IMR-90 (cell line): Measurements from ENCODE around the gene FGFBP2. TPM values are rescaled to one million over a fixed set of nuclear protein-coding genes. Genes with fewer than 3 reads are reported as not detected.

Experiments used
- ATAC-seq: fragments of 200-7000 bp; cut with Tn5 transposase; 2 replicates; pipeline ENCODE4 v1.9.1; 2020; ENCODE audit warnings: low read depth, mild to moderate bottlenecking, moderate library complexity
- BruUV-seq: library from RNA; stranded (reverse); fragments of 400-500 nt; replicated peaks from 2 replicates; lab custom pipeline; 2021; lab: Mats Ljungman, UMichigan
- CTCF ChIA-PET: fragments of 300-600 bp; formaldehyde crosslinking; extraction: SDS; loops from one replicate; lab custom pipeline; 2021; ENCODE audit warnings: antibody characterized with exemption; lab: Yijun Ruan, JAX
- POLR2A ChIA-PET: fragments of 300-600 bp; sonication (Branson Sonifier 250); formaldehyde crosslinking; loops from one replicate; lab custom pipeline; 2022; ENCODE audit warnings: antibody characterized with exemption; ENCODE audit not compliant: unreplicated experiment; lab: Charles Lee
- DNase-seq: peaks from one replicate; pipeline ENCODE4 v3.0.0; 2013
- H2AFZ ChIP-seq: replicated peaks from 2 replicates; pipeline ENCODE3; 2013; ENCODE audit warnings: low read length, mild to moderate bottlenecking; ENCODE audit not compliant: poor library complexity
- H2AK5ac ChIP-seq: 2 replicates; pipeline ENCODE4 v1.6.1; 2013; ENCODE audit warnings: low read depth, low read length, inconsistent platforms
- H2AK9ac ChIP-seq: replicated peaks from 2 replicates; pipeline ENCODE3; 2013; ENCODE audit warnings: mild to moderate bottlenecking, low read depth, low read length, moderate library complexity; ENCODE audit not compliant: poor library complexity
- H2BK120ac ChIP-seq: 2 replicates; pipeline ENCODE4 v1.6.1; 2013; ENCODE audit warnings: low read depth, low read length, inconsistent platforms
- H2BK15ac ChIP-seq: 3 replicates; pipeline ENCODE4 v1.6.1; 2013; ENCODE audit warnings: low read depth, low read length, inconsistent platforms
- H2BK20ac ChIP-seq: 2 replicates; pipeline ENCODE4 v1.6.1; 2013; ENCODE audit warnings: low read depth, mild to moderate bottlenecking, inconsistent platforms, low read length, moderate library complexity
- H2BK5ac ChIP-seq: 2 replicates; pipeline ENCODE4 v1.6.1; 2013; ENCODE audit warnings: mild to moderate bottlenecking, low read depth, low read length, inconsistent platforms; ENCODE audit not compliant: poor library complexity, severe bottlenecking
- H3K14ac ChIP-seq: replicated peaks from 2 replicates; pipeline ENCODE4 v1.6.1; 2013; ENCODE audit warnings: low read depth, low read length, inconsistent platforms
- H3K18ac ChIP-seq: 2 replicates; pipeline ENCODE4 v1.6.1; 2013; ENCODE audit warnings: low read depth, low read length, control low read depth
- H3K23ac ChIP-seq: 2 replicates; pipeline ENCODE4 v1.6.1; 2013; ENCODE audit warnings: low read depth, low read length, inconsistent platforms
- H3K27ac ChIP-seq: 2 replicates; pipeline ENCODE4 v1.5.1; 2013; ENCODE audit warnings: mild to moderate bottlenecking, control low read depth, low read length; ENCODE audit not compliant: insufficient read depth
- H3K27me3 ChIP-seq: 2 replicates; pipeline ENCODE4 v1.6.1; 2013; ENCODE audit warnings: low read length; ENCODE audit not compliant: control insufficient read depth, insufficient read depth
- H3K36me3 ChIP-seq: 2 replicates; pipeline ENCODE4 v1.6.1; 2013; ENCODE audit warnings: low read length, mixed read lengths; ENCODE audit not compliant: control insufficient read depth, insufficient read depth
- H3K4ac ChIP-seq: 2 replicates; pipeline ENCODE4 v1.6.1; 2013; ENCODE audit warnings: low read depth, low read length, inconsistent platforms
- H3K4me1 ChIP-seq: 2 replicates; pipeline ENCODE4 v1.6.1; 2013; ENCODE audit warnings: low read length, mixed read lengths; ENCODE audit not compliant: control insufficient read depth, insufficient read depth
- H3K4me2 ChIP-seq: 2 replicates; pipeline ENCODE4 v1.6.1; 2013; ENCODE audit warnings: low read depth, mild to moderate bottlenecking, control low read depth, low read length, moderate library complexity
- H3K4me3 ChIP-seq: 2 replicates; pipeline ENCODE4 v1.5.1; 2013; ENCODE audit warnings: low read depth, mild to moderate bottlenecking, control low read depth, low read length, moderate library complexity; ENCODE audit not compliant: insufficient read depth
- H3K56ac ChIP-seq: 2 replicates; pipeline ENCODE4 v1.6.1; 2013; ENCODE audit warnings: low read length, inconsistent platforms; ENCODE audit not compliant: insufficient read depth; ENCODE audit errors: extremely low read depth
- H3K79me1 ChIP-seq, 2 experiments: 2 replicates each; pipeline ENCODE4 v1.6.1; 2013; ENCODE audit warnings: low read length in 2 of 2, inconsistent platforms in 1 of 2, low read depth in 1 of 2
- H3K9ac ChIP-seq: 2 replicates; pipeline ENCODE4 v1.6.1; 2013; ENCODE audit warnings: low read depth, low read length, control low read depth
- H3K9me1 ChIP-seq: 2 replicates; pipeline ENCODE4 v1.6.1; 2013; ENCODE audit warnings: low read length, inconsistent platforms; ENCODE audit not compliant: insufficient read depth
- H3K9me3 ChIP-seq: 2 replicates; pipeline ENCODE4 v1.6.1; 2013; ENCODE audit warnings: low read length; ENCODE audit not compliant: control insufficient read depth, insufficient read depth
- H4K20me1 ChIP-seq: 2 replicates; pipeline ENCODE4 v1.6.1; 2013; ENCODE audit warnings: low read length, inconsistent platforms; ENCODE audit not compliant: insufficient read depth
- H4K5ac ChIP-seq: 2 replicates; pipeline ENCODE4 v1.6.1; 2013; ENCODE audit warnings: mild to moderate bottlenecking, low read depth, low read length, control low read depth
- H4K8ac ChIP-seq, 2 experiments: 2 replicates each; pipeline ENCODE4 v1.6.1; 2013; ENCODE audit warnings: low read depth in 2 of 2, low read length in 2 of 2, control low read depth in 1 of 2, inconsistent platforms in 1 of 2
- H4K91ac ChIP-seq: 2 replicates; pipeline ENCODE4 v1.6.1; 2013; ENCODE audit warnings: low read depth, low read length, inconsistent platforms; ENCODE audit not compliant: insufficient read depth
- BHLHE40 ChIP-seq: fragments of 150-350 bp; IDR thresholded peaks from 2 replicates; pipeline ENCODE4 v1.6.1; 2016; ENCODE audit warnings: mild to moderate bottlenecking, low read depth, low read length
- CEBPB ChIP-seq: IDR thresholded peaks from 2 replicates; pipeline ENCODE4 v1.6.1; 2012; ENCODE audit warnings: low read depth, low read length, improper control_type of control experiment
- CHD1 ChIP-seq: IDR thresholded peaks from 2 replicates; pipeline ENCODE4 v1.6.1; 2012; ENCODE audit warnings: low read depth, low read length, improper control_type of control experiment
- CTCF ChIP-seq: conservative IDR thresholded peaks from 2 replicates; pipeline ENCODE4 v1.5.1; 2012; ENCODE audit warnings: mild to moderate bottlenecking, low read depth, low read length, improper control_type of control experiment
- ELK1 ChIP-seq: fragments of 150-350 bp; IDR thresholded peaks from 2 replicates; pipeline ENCODE4 v1.6.1; 2016; ENCODE audit warnings: low read depth, mild to moderate bottlenecking, low read length, moderate library complexity, borderline replicate concordance
- FOS ChIP-seq: fragments of 150-350 bp; IDR thresholded peaks from 2 replicates; pipeline ENCODE4 v1.6.1; 2016; ENCODE audit warnings: low read depth, low read length
- MAFK ChIP-seq: IDR thresholded peaks from 2 replicates; pipeline ENCODE4 v1.6.1; 2012; ENCODE audit warnings: low read depth, low read length, improper control_type of control experiment
- MXI1 ChIP-seq: IDR thresholded peaks from 2 replicates; pipeline ENCODE4 v1.6.1; 2012; ENCODE audit warnings: low read depth, mild to moderate bottlenecking, low read length, moderate library complexity, borderline replicate concordance
- NFE2L2 ChIP-seq: fragments of 150-350 bp; IDR thresholded peaks from 2 replicates; pipeline ENCODE4 v1.6.1; 2016; ENCODE audit warnings: low read depth, mild to moderate bottlenecking, low read length
- POLR2A ChIP-seq: IDR thresholded peaks from 2 replicates; pipeline ENCODE4 v1.6.1; 2012; ENCODE audit warnings: mild to moderate bottlenecking, low read depth, low read length
- RFX5 ChIP-seq: IDR thresholded peaks from 2 replicates; pipeline ENCODE4 v1.8.0; 2012; ENCODE audit warnings: low read depth, mild to moderate bottlenecking, low read length, moderate library complexity
- SMC3 ChIP-seq: fragments of 150-350 bp; IDR thresholded peaks from 2 replicates; pipeline ENCODE4 v1.6.1; 2016; ENCODE audit warnings: low read depth, mild to moderate bottlenecking, antibody characterized with exemption, low read length, moderate library complexity
- WGBS, 2 experiments: methylation state at CpG; one replicate each; pipeline versions ENCODE4 v1.1.5 to v1.1.7; 2013; ENCODE audit warnings: missing lambda C conversion rate in 2 of 2; ENCODE audit not compliant: insufficient read length in 1 of 2; ENCODE audit errors: extremely low coverage in 2 of 2; 5-methylcytosine and 5-hydroxymethylcytosine counted together
- dilution Hi-C: fragments of 300-500 bp; cut with HindIII; formaldehyde crosslinking; loops from one replicate; pipeline ENCODE4 v1.14.3; 2018; ENCODE audit warnings: low sequenced_read_pairs; ENCODE audit not compliant: unreplicated experiment
- in situ Hi-C: fragments of 300-500 bp; cut with MboI; formaldehyde crosslinking; loops from 3 replicates; pipeline ENCODE4 v1.14.3; 2019; ENCODE audit warnings: low sequenced_read_pairs, inconsistent platforms, mixed read lengths
- intact Hi-C: fragments of 100-400 bp; cut with micrococcal nuclease; formaldehyde crosslinking; loops from 2 replicates; pipeline ENCODE4 v1.10.0; 2022
- polyA plus RNA-seq, 3 experiments: library from polyadenylated mRNA; depleted of rRNA; stranded (reverse); fragments of >200 nt; gene quantifications; 2 replicates each; pipeline ENCODE4 v1.2.3, GENCODE V29; 2012; ENCODE audit warnings: low replicate concordance in 1 of 3
- total RNA-seq: library from RNA; depleted of rRNA; stranded (reverse); fragments of >200 nt; gene quantifications from 2 replicates; pipeline ENCODE4 v1.2.3, GENCODE V29; 2012
- TF ChIP-seq, protein P1 (sequence below): fragments of 150-350 bp; IDR thresholded peaks from 2 replicates; pipeline ENCODE4 v1.6.1; 2017; ENCODE audit warnings: mild to moderate bottlenecking, antibody characterized with exemption, low read length, low read depth

Gene FGFBP2
- total and polyA plus RNA-seq, 2 of the 4 experiments (the other 2 are of a cell fraction): not detected

- dilution Hi-C loops: no loop called here
- 100% methylated on average over 2 of the region's 8 CpGs; no CpG with 5 or more reads in 1 of the 2 experiments for WGBS, 2 experiments
- Histone ChIP-seq H3K4me1 (no peaks in the 10 kb centered on the region), H3K4me2 (no peak overlapping the region), H3K14ac (no peak overlapping the region), H3K18ac (no peak overlapping the region), H2BK5ac (no peak overlapping the region), H3K9ac (no peak overlapping the region), H4K8ac (no peak overlapping the region), H2BK120ac (no peak overlapping the region), H2BK20ac (no peak overlapping the region), H3K9me1 (no peaks in the 10 kb centered on the region), H3K27me3 (peaks cover 9% of the 10 kb centered on the region; the same call in 1 of the 2 replicates), H3K23ac (no peak overlapping the region), H4K5ac (no peak overlapping the region), H3K56ac (no peak overlapping the region), H3K9me3 (no peaks in the 10 kb centered on the region), H2AK5ac (no peak overlapping the region), H2AFZ (no peak overlapping the region), H2BK15ac (no peak overlapping the region), H2AK9ac (no peak overlapping the region), H3K79me1 (no peaks in the 10 kb centered on the region), H3K4me3 (no peak overlapping the region), H3K4ac (no peak overlapping the region), H3K36me3 (no peaks in the 10 kb centered on the region), H3K27ac (no peak overlapping the region), H4K91ac (no peak overlapping the region), H4K20me1 (no peaks in the 10 kb centered on the region)
- ATAC-seq (no peak), DNase-seq (no peak)
- POLR2A ChIA-PET: no interaction called here
- CTCF ChIA-PET: interaction anchor here (2.7 kb wide), 1 partner anchor 65 kb away, joined by 7 read pairs; no protein-coding TSS in a partner anchor
- in situ Hi-C loops: loop anchor here (10.0 kb wide), 1 partner anchor 473 kb away; no protein-coding TSS in a partner anchor
- intact Hi-C loops: no loop called here
- no TSS peak for BruUV-seq
- no peak for TF ChIP-seq BHLHE40
- no peak for TF ChIP-seq RFX5
- no peak for TF ChIP-seq CEBPB
- TF ChIP-seq, protein P1, sequence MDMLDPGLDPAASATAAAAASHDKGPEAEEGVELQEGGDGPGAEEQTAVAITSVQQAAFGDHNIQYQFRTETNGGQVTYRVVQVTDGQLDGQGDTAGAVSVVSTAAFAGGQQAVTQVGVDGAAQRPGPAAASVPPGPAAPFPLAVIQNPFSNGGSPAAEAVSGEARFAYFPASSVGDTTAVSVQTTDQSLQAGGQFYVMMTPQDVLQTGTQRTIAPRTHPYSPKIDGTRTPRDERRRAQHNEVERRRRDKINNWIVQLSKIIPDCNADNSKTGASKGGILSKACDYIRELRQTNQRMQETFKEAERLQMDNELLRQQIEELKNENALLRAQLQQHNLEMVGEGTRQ: no peak
- no peak for TF ChIP-seq NFE2L2
- TF ChIP-seq CHD1: no peak
- no peak for TF ChIP-seq SMC3
- no peak for TF ChIP-seq CTCF
- TF ChIP-seq POLR2A: no peak
- no peak for TF ChIP-seq MAFK
- no peak for TF ChIP-seq MXI1
- TF ChIP-seq ELK1: no peak
- no peak for TF ChIP-seq FOS
These were observed 15.3 kb downstream of the FGFBP2 start for GRCh38 chr4:15947684-15948083.
